C4-2B (cell line): Measurements from ENCODE around the gene PTCD2.

Experiments used
- CTCF ChIP-seq: fragments of 450-650 bp; conservative IDR thresholded peaks from 2 replicates; pipeline ENCODE4 v1.5.1; 2017; ENCODE audit warnings: mild to moderate bottlenecking
- ZFX ChIP-seq: fragments of 450-650 bp; IDR thresholded peaks from 2 replicates; pipeline ENCODE4 v1.6.1; 2017

- TF ChIP-seq CTCF (no peak), ZFX (no peak)
Measured at GRCh38 chr5:72271702-72272101, 48.5 kb upstream of the PTCD2 start.
